RPMI8226 (cell line): ENCODE measurements around the gene NDST4.

ENCODE experiments used
- DNase-seq: peaks from one replicate; pipeline ENCODE4 v3.0.0-alpha.2; 2015

The NDST4 gene

DNA sequence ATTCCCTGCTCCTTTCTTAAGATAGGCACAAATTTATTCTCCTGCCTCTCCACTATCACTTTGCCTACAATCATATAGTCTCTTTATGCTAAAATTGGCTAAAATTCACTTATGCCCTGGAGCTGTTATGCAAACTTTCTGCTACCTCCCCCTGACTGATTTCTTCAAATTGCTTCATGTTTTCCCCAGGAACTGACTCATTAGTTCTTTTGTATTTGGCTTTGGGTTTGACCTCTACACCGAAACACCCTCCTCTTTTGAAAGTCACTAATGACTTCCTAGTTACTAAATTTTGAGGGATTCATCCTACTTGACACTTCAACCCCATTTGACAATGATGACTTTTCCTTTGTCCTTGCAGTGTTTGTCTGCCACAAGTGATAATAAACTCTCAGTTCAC lies 222.6 kb downstream of the NDST4 start:
- DNase-seq = no peak

DNA sequence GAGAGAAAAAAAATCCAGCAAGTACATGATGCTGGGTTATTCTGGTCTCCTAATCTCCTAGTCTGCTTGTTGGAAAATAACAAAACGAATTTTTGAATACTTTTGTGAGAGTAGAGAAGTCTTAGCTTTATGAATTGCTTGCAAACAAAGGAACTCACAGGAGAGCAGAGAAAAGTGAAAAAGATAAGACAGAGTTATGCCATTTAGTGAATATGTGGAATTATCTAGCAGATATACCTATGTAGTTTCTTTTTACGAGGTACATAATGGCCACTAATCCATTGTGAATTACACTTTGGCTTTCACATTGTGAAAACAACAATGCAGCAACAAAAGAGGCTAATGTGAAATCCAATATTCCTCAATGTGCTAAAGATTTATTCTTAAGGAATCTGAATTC lies 226.7 kb downstream of the NDST4 start:
- no peak for DNase-seq

DNA sequence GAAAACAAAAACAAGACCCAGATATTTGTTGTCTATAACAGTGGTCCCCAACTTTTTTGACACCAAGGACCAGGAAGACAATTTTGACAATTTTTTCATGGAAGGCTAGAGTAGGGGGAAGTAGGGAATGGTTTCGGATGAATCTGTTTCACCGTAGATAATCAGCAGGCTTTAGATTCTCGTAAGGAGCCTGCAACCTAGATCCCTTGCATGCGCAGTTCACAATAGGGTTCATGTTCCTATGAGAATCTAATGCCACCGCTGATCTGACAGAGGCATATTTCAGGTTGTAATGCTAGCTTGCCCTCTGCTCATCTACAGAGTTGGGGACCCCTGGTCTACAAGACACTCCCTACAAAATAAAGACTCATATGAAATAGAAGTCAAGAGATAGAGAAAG lies 229.8 kb downstream of the NDST4 start:
- no peak for DNase-seq

DNA sequence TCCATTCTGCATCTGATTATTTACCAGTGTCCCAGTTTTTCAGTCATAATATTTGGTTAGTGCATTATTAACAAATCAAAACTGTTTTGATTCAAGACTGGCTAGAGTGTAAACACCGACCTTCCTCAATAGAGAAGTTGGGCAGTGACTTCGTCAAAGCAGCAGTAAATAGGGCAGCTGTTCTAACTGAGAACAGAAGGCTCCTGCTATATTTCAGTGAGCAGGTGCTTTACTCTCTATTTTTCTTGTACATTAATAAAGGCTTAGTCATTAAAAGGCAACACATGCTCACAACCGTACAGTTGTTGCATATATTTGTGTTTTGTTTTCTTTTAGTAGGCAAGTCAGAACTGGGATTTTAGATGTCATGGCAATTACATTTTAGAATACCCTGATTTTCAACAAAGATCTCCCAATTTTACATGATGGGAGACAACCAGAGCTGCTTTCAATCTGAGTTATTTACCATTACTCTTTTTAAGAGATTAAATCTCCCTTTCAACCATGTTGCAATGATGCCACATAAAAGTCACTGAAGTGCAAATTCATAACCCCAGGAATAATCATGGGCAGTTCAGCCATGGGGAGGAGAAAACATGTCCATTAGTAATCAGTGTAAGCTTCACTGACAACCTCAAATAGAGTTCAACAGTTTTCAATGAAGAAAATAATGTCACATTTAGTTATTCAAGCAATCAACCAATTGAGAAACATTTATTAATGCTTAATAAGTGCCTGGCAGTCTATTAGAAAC lies 233.3 kb downstream of the NDST4 start:
- DNase-seq = no peak

DNA sequence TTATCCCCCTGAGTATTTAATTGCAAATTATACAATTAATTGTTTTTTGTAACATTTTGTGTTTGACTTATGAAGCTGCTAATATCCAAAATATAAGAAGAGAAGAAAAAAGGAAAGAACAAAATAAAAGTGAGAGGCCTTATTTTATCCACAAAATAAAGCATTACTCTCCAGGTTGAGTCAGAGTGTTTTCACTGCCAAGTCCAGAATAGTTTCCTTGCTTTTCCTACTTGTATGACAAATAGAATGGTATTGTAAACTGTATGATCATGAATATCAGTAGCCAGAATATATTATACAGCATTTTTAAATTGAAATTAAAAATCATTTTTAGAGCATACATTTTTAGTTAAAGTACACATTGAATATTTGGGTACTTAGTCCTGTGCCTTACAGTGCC lies 237.8 kb downstream of the NDST4 start:
- no peak for DNase-seq

DNA sequence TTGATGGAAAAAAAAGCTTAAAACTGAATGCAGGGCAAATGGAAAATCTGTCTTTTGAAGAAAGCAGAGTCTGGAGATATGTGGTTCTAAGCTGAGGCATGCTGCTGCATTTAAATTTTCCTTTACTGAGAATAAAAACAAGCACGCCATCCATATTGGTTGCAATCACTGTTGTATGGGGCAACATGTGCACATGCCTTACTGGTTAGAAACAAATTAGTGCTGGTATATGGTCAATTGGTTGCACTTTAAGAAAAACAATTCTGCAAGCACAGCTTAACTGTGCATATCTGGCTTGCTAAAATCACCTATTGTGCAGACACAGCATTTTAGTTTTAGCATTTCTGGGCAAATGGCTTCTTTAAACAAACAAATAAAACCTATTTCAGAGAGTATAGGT lies 239.1 kb downstream of the NDST4 start:
- no peak for DNase-seq

DNA sequence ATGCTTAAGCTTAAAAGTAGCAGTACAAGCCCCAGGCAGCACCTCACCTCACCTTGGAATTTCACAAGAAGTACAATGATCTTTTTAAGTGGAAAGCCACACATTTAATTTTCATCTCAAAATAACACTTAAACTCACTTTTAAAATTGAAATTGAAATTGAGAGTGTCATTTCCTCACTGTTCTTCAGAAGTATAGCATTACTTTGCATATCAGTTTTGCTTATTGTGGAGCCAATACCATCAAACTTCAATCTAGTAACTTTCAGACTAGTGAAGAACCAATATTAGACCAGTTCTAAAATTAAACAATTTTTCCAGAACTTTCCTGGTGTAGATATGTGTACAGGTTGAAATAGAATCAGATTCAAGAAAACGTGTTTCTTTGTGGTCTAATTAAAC lies 242.4 kb downstream of the NDST4 start:
- no peak for DNase-seq

DNA sequence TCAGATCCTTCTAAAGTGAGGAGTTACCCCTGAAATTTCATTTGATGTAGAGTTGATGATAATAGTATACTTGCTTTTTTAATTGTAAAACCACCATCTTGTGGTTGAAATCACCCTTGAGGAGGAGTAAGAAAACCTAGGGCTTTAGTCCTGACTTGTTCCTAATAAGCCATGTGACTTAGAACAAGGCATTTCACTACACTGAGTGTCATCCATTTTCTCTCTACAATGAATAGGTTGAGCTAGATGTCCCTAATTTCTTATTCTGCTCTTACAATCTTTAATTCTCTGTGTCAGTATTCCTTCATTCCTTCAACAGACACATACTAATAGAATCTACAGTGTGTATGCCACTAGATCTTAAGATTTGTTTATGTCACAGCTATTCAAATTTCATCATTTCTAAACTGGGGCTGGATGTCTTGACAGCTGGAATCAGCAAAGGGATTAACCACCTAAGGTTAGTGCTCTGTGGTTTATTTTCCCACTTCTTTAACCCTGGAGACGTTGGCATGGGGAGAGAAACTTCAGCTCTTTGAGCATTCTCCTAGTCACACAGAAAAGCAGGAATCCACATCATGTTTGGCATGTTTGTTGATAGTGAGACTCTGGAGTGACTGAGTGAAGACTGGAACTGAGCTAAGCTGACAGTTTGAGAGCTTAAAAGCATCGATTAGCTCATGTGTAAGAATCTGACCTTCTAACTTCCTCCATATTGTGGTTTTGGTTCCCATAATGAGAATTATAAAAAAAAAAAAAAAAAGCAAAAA lies 246.3 kb downstream of the NDST4 start:
- DNase-seq = no peak

DNA sequence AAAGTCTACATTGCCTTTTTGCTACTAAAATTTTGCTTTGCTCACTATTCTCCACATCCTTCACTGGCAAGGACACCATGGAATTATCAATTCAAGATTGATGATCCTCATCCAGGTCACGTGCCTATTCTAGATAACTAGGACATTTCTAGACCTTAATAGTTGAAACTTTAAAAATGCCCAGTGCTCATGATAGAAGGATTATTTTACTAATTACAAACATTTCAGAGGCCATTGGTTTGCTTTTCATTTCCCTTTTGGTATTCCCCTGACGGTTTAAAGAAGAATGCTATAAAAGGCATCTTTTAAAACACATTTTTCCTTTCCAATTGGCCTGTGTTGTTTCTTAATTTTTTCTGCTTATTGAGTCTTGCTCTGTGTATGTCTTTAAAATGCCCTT lies 249.4 kb downstream of the NDST4 start:
- DNase-seq = no peak

DNA sequence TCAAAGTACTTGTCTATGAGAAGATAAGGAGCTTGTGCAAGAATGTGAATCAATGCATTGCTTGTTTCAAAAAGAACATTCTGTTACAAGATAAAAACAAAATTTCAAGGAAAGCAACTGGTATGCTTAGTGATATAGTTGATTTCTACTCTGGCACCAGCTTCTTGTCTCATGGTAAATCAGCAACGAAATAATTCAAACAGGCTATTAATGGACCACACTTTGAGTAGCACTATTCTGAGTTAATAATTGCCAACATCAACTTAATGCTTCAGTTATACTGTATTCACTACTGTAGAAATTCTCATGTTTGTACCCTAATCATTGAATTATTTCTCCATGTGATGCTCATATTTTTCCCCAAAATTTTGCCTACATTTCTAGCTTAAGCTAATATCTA lies 252.6 kb downstream of the NDST4 start:
- DNase-seq = no peak

DNA sequence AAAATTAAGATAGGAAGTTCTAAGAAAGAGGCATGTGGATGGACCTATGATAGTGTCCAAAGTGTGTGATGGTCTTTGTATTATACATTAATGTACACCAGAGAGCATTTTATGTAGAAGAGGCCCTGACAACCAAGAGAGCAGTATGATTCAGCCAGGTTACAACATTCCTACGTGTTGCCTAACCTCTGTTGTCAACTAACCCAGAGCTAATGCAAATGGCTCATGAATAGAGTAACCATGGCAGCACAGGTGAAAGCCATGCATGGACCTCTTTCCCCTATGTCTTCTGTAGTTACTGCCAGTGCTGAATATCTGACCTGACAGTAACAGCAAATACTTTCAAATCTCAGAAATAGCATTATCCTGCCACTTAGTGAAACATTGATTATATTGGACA lies 255.6 kb downstream of the NDST4 start:
- no peak for DNase-seq

DNA sequence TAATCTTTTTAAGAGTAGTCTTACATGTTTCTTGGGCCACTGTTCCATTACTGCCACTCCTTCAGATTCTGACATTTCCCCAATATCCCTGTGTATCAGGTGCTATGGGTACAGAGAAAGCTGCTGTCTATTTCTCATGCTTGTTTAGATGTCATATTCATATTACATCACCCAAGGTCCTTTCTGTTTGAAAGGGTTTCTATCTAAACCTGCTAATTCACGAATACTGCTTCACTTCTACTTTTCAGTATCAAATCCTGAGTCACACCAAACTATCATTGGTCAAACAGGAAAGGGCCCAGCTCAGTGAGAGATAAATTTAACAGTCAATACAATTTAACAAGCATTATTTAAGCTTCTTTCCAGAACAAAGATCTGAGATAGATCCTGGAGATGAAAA lies 273.4 kb downstream of the NDST4 start:
- DNase-seq = no peak

DNA sequence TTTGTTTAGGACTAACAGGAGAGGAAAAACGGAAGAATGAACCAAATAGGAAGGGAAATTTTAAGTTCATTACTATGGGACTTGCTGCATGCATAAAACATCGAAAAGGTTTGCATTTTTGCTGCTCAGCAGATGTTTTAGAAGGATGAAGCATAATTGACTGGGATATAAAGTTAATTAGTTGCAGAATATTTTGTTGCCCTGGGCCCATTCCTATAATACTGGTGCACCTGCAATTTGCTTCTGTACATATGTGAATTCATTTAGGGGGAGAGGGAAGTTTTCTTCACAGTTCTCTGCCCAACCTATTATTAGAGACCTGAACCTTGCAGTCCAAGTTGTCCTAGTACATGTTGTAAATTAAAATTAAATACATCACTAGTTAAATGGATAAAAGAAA lies 282.8 kb downstream of the NDST4 start:
- DNase-seq = no peak

DNA sequence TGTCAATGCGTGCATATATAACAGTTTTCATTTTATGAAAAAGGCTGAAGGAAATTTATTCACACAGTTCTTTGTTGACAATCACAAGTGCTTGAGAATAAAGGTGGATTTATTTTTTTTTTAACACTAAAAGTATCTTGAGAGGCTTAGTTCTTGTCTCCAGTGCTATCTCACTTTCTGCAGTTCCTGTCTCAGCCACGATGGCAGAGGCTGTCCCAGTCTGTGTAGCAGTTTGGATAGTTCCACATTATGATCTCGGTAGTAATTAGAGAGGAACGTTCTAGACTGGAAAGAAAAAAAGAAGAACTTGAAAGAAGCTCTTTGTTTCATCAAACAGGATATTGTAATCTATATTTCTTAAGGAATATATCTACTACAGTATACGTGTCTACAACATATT lies 285.8 kb downstream of the NDST4 start:
- no peak for DNase-seq

DNA sequence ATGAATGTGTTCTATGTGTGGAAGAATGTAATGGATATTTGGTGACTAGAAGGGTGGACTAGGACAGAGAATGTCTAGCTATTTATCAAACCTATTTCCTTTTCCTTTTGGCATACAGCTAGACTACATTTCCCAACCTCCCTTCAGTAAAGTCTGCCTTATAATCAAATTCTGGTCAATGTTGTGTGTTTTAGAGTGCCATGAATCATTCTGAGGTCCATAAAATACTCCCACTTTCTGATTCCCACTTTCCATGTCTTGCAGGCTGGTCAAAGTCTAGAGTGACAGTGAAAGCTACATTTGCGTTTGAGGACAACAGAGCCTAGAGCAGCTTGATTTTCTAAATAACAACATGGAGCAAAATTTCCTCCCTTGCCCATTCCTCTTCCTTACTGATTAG lies 297.7 kb downstream of the NDST4 start:
- DNase-seq = no peak

DNA sequence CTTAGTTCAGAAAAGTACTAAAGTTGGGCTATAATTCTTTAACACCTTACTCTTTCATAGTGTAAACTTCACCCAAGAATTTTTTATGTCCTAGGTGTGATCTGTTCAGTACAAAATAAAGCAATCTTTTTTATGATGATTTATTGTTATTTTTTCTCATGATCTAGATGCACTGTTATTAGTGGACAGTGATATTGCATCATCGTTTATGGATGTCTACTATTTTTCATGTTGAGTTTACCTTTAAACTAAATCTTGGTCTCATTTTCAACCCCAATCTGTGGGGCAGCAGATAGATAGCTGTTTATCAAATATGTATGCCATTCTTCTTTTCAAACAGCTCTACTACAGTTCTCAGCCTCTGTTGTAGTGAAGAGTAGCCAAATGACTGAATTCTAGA lies 299.5 kb downstream of the NDST4 start:
- DNase-seq = no peak

DNA sequence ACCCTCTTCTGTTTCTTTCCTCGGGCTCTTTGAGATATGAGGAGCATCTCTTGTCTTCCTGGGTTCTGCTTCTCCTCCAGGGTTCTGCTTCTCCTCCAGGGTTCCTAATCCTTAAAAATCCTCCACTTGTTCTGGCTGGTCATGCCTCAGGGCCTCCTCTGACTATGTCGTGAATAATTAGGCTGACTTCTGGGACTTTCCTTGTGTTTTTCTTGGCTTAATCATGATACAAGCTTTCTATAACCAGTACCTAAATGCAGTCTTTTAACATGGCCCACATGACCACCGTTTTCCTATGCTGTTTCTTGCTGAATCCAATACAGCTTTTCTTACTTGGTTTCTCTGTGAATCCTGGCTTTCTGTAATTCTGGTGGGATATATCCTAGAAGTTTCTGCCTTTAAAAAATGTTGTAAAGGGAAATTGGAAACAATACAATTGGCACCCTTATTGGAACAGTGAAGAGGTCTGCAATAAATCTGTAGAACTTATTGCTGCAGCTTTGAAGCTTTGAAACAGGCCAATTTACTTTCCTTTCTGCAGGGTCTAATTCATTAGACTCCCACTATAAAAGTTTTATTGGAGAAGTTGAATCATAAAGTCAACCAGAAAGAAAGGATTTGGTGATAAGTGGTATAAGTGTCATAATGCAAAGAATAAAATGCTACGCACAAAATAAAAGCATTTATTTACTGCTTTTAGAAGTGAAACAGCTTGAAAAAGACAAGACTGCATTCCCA lies 301.7 kb downstream of the NDST4 start:
- DNase-seq = no peak

DNA sequence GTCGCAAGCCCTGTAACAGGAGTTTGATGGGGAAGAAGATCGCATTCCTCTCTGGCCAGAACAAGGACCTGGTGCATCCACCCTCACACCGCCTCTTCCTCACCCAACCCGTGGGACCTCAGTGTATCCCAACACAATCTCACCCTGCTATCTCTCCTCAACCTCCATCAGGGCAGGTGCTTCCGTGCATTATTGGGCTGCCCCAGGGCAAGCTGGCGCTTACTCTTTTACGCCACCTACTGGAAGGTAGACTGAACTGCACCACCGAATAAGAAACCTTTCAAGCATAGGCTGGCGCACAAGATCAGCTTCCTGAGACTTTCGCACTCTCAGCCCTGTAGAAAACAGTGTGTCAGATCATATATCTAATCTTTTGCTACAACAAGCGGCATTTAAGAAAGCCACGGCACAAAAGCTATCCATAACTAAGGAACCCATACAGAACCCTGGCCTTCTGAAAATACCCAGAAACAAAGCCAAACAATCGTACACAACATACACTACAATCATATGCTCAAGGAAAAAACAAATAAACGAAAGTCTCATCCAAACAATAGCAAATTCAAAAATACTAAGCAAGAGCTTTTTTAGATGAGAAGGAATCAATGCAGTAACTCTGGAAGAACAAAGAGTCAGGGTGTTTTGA lies 305.5 kb downstream of the NDST4 start:
- DNase-seq = peak; percentile 37

DNA sequence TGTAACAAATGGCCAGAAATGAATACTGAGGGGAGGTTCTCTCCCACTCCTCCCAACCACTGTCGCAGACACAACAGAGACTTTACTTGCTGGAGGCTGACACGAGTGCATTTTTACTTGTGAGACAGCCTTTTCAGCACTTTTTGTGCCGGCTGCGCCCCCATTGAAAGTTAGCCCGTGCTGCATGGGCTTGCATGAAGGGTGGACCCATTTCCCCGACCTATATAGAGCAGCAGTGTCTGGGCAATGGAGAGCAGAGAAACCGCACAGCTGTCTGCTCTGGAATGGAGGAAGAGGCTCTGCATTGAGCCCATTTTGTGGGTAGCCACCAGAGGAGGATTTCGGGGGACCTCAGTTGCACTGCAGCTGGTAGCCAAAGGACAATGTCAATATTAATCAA lies 306.1 kb downstream of the NDST4 start:
- no peak for DNase-seq

DNA sequence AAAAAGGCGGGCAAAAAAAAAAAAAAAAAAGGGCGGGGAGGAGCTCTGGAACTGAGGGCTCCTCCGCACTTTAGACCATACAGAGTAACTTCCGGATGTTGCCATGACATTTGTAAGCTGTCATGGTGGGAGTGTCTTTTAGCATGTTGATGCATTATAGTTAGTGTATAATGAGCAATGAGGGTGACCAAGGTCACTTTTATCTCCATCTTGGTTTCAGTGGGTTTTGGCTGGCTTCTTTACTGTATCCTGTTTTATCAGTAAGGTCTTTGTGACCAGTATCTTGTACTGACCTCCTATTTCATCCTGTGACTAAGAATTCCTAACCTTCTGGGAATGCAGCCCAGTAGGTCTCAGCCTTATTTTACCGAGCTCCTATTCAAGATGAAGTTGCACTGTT lies 321.4 kb downstream of the NDST4 start:
- no peak for DNase-seq

DNA sequence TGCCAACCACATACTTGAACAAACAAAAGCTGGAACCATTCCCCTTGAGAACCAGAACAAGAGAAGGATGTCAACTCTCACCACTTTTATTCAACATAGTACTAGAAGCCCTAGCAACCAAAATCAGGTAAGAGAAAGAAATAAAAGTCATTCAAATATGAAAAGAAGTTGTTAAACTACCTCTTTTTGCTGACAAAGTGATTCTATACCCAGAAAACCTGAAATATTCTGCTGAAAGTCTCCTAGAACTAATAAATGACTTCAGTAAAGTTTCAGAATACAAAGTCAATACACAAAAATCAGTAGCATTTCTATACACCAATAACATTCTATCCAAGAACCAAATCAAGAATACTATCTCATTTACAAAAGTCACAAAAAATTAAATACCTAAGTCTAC lies 327.9 kb downstream of the NDST4 start:
- no peak for DNase-seq

DNA sequence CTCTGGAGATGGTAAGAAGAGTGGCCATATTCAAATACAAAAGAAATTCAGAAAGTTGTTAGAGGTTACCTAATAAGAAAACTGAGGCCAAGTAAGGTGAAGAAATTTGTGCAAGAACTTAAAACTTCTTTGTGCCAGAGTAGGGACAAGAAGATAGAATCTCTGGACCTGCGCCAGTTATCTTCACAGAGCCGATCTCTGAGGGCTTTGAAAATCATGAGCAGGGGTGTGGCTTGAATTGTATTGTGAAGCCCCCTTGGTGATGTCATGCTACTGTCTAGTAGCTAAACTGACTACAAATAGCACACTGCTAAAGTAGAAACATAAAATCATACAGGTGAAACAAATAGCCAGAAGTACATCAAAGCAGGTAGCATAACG lies 330.2 kb downstream of the NDST4 start:
- DNase-seq = no peak

DNA sequence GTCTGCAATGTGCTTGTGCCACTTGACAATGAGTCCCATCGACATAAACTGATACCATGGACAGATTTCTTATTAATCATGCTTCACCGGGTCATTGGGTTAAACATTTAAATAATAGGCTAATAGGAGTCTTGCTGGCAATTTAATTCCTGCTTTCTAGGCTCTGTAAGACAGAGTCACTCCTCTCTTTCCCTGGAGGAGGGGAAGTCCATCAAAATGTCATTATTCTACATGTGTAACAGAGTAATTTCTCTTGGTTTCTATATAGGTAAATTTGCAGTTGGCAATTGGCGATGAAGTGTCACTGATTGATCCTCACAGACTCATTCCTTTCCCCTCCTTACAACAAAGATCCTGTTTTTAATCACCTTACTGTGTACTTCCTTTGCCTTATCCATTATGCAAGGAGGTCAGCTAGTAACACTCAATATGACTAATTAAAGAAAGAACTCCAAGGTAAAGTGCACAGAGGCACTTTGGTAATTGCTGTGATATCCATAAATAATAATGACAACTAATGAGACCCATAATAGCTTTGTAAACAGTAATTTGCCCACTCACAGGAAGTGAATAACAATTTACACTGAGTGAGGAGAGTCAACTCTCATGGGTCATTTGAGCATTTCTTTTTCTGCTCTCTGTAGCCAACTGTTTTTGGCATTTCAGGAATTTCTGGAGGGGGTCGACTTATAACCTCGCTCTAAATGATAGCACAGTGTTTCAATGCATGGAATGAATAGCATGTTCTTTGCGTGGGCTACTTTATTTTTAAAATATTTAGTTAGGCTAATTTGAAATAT lies 330.8 kb downstream of the NDST4 start:
- no peak for DNase-seq
